ACC112 (cell line): ENCODE data around the gene QRFPR.

ENCODE experiments used
- H2AFZ ChIP-seq: fragments of 200-600 bp; sonication (generic); one replicate; pipeline ENCODE4 v1.6.0; 2017; ENCODE audit warnings: antibody characterized with exemption, low read length; ENCODE audit not compliant: unreplicated experiment
- H3K27ac ChIP-seq: fragments of 200-600 bp; sonication (generic); 2 replicates; pipeline ENCODE4 v1.5.1; 2014; ENCODE audit warnings: low read depth, mild to moderate bottlenecking, antibody characterized with exemption, low read length, moderate library complexity
- H3K27me3 ChIP-seq: fragments of 200-600 bp; sonication (generic); 2 replicates; pipeline ENCODE4 v1.6.1; 2014; ENCODE audit warnings: mild to moderate bottlenecking, antibody characterized with exemption, low read length, moderate library complexity, mixed read lengths; ENCODE audit not compliant: insufficient read depth
- H3K36me3 ChIP-seq: fragments of 200-600 bp; sonication (generic); 2 replicates; pipeline ENCODE4 v1.6.1; 2016; ENCODE audit warnings: mild to moderate bottlenecking, antibody characterized with exemption, low read length, moderate library complexity, mixed read lengths; ENCODE audit not compliant: insufficient read depth
- H3K4me1 ChIP-seq: fragments of 200-600 bp; sonication (generic); one replicate; pipeline ENCODE4 v1.6.1; 2016; ENCODE audit warnings: low read length, mixed read lengths; ENCODE audit not compliant: insufficient read depth, unreplicated experiment, control insufficient read depth
- H3K4me3 ChIP-seq: fragments of 200-600 bp; sonication (generic); 2 replicates; pipeline ENCODE4 v1.5.1; 2014; ENCODE audit warnings: mild to moderate bottlenecking, low read depth, low read length
- H3K79me2 ChIP-seq: fragments of 200-600 bp; sonication (generic); one replicate; pipeline ENCODE4 v1.6.0; 2016; ENCODE audit warnings: low read length; ENCODE audit not compliant: control insufficient read depth, unreplicated experiment, insufficient read depth

Gene QRFPR

GRCh38 chr4:121308828-121309227 lies 72.0 kb downstream of the QRFPR start:
- H3K27ac ChIP-seq = no peak overlapping the region
- H3K27me3 ChIP-seq = no peaks in the 10 kb centered on the region
- no peaks in the 10 kb centered on the region for H3K79me2 ChIP-seq
- H2AFZ ChIP-seq = no peak overlapping the region
- H3K36me3 ChIP-seq = no peaks in the 10 kb centered on the region
- no peak overlapping the region for H3K4me3 ChIP-seq
- H3K4me1 ChIP-seq = no peaks in the 10 kb centered on the region

- H3K4me1 ChIP-seq = no peaks in the 10 kb centered on the region
- H3K27ac ChIP-seq = no peak overlapping the region
- H3K79me2 ChIP-seq = no peaks in the 10 kb centered on the region
- no peaks in the 10 kb centered on the region for H3K27me3 ChIP-seq
- no peak overlapping the region for H3K4me3 ChIP-seq
- no peak overlapping the region for H2AFZ ChIP-seq
- H3K36me3 ChIP-seq = no peaks in the 10 kb centered on the region
Measured at GRCh38 chr4:121308328-121308663, 72.5 kb downstream of the QRFPR start.

- H3K4me1 ChIP-seq = no peaks in the 10 kb centered on the region
- no peaks in the 10 kb centered on the region for H3K36me3 ChIP-seq
- no peak overlapping the region for H2AFZ ChIP-seq
- no peaks in the 10 kb centered on the region for H3K27me3 ChIP-seq
- H3K4me3 ChIP-seq = no peak overlapping the region
- no peak overlapping the region for H3K27ac ChIP-seq
- H3K79me2 ChIP-seq = no peaks in the 10 kb centered on the region
Measured at GRCh38 chr4:121307445-121308327, 73.1 kb downstream of the QRFPR start.

GRCh38 chr4:121306931-121307330 lies 73.9 kb downstream of the QRFPR start:
- no peak overlapping the region for H2AFZ ChIP-seq
- H3K27ac ChIP-seq = no peak overlapping the region
- H3K79me2 ChIP-seq = no peaks in the 10 kb centered on the region
- H3K27me3 ChIP-seq = no peaks in the 10 kb centered on the region
- no peak overlapping the region for H3K4me3 ChIP-seq
- no peaks in the 10 kb centered on the region for H3K4me1 ChIP-seq
- H3K36me3 ChIP-seq = no peaks in the 10 kb centered on the region

GRCh38 chr4:121304893-121305292 lies 75.9 kb downstream of the QRFPR start:
- Histone ChIP-seq H3K4me1 (no peaks in the 10 kb centered on the region), H3K4me3 (no peak overlapping the region), H2AFZ (no peak overlapping the region), H3K36me3 (no peaks in the 10 kb centered on the region), H3K79me2 (no peaks in the 10 kb centered on the region), H3K27me3 (no peaks in the 10 kb centered on the region), H3K27ac (no peak overlapping the region)

- no peak overlapping the region for H2AFZ ChIP-seq
- H3K36me3 ChIP-seq = no peaks in the 10 kb centered on the region
- H3K27ac ChIP-seq = no peak overlapping the region
- no peaks in the 10 kb centered on the region for H3K27me3 ChIP-seq
- no peaks in the 10 kb centered on the region for H3K79me2 ChIP-seq
- no peak overlapping the region for H3K4me3 ChIP-seq
- H3K4me1 ChIP-seq = no peaks in the 10 kb centered on the region
Measured at GRCh38 chr4:121299367-121299766, 81.5 kb downstream of the QRFPR start.

GRCh38 chr4:121283319-121283718 lies 97.5 kb downstream of the QRFPR start:
- no peak overlapping the region for H3K27ac ChIP-seq
- H3K36me3 ChIP-seq = no peaks in the 10 kb centered on the region
- no peak overlapping the region for H3K4me3 ChIP-seq
- no peak overlapping the region for H2AFZ ChIP-seq
- H3K4me1 ChIP-seq = no peaks in the 10 kb centered on the region
- no peaks in the 10 kb centered on the region for H3K79me2 ChIP-seq
- no peaks in the 10 kb centered on the region for H3K27me3 ChIP-seq

GRCh38 chr4:121280425-121280824 lies 100.4 kb downstream of the QRFPR start:
- H3K79me2 ChIP-seq = no peaks in the 10 kb centered on the region
- H3K4me3 ChIP-seq = no peak overlapping the region
- H3K27me3 ChIP-seq = no peaks in the 10 kb centered on the region
- no peak overlapping the region for H3K27ac ChIP-seq
- H3K36me3 ChIP-seq = no peaks in the 10 kb centered on the region
- H2AFZ ChIP-seq = no peak overlapping the region
- H3K4me1 ChIP-seq = no peaks in the 10 kb centered on the region

- Histone ChIP-seq H2AFZ (no peak overlapping the region), H3K4me1 (no peaks in the 10 kb centered on the region), H3K79me2 (no peaks in the 10 kb centered on the region), H3K4me3 (no peak overlapping the region), H3K27ac (no peak overlapping the region), H3K36me3 (no peaks in the 10 kb centered on the region), H3K27me3 (no peaks in the 10 kb centered on the region)
Measured at GRCh38 chr4:121278811-121279368, 101.9 kb downstream of the QRFPR start.
